Cerebellar cortex (tissue), 1 donor: Measurements from ENCODE around the gene MAP1S.
A peak's percentile ranks its signal among the peaks of the same experiment; 100 is the strongest.

Experiments used
- DNase-seq: peaks from one replicate; pipeline ENCODE4 v3.0.0-alpha.2; 2015; ENCODE audit warnings: low spot score

The MAP1S gene

DNA sequence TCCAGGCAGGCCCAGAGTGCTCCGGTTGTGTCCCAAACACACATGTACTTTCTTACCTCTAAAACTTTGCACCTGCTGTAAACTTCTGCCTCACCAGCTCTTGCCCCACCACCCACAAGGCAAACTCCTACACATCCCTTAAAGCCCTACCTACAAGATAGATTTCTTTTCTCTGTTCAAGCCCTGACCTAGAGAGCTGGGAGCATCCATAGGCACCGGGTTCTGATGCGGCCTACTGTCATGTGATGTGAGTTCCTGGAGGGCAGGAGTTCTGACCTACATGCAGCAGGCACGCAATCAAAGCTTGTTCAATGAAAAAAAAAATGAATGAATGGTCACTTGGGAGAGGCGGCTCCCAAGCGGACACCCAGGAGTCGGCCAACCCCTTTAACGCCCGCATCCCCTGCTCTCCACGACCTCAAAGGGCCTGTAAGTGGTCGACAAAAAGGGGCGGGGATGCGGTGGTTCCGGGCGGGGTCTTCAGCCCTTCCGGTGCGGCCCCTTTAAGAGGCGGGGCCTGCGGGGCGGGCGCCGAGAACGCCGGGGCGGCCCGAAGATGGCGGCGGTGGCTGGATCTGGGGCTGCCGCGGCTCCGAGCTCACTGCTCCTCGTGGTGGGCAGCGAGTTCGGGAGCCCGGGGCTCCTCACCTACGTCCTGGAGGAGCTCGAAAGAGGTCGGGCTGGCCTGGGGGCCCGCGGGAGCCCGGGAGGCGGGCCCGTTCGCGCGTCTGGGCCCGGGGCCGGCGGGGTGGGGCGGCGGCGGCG lies at the start of gene MAP1S:
TSS of gene MAP1S (plus strand) at position 534 of the 765 bp plus-strand sequence. CDS start at position 557, 23 bp downstream.
- DNase-seq, result peak; percentile 62

DNA sequence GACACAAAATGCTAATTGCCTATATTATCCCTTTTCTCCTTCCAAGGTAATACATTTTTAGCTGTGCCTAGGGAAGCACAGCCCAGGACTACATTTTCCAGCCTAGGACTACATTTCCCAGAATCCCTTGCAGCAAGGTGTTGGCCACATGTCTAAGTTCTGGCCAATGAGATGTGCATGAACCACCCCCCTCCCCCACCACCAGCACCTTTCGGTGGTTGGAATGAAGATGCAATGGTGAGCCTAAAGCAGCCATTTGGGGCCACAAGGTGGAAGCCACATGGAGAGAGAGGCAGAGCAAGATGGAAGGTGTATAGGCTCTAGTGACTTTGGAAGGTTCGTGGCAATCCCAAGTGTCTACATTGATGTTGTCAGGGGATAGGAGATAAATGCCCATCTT lies 47.4 kb upstream of the MAP1S start:
- peak; percentile 78 for DNase-seq

DNA sequence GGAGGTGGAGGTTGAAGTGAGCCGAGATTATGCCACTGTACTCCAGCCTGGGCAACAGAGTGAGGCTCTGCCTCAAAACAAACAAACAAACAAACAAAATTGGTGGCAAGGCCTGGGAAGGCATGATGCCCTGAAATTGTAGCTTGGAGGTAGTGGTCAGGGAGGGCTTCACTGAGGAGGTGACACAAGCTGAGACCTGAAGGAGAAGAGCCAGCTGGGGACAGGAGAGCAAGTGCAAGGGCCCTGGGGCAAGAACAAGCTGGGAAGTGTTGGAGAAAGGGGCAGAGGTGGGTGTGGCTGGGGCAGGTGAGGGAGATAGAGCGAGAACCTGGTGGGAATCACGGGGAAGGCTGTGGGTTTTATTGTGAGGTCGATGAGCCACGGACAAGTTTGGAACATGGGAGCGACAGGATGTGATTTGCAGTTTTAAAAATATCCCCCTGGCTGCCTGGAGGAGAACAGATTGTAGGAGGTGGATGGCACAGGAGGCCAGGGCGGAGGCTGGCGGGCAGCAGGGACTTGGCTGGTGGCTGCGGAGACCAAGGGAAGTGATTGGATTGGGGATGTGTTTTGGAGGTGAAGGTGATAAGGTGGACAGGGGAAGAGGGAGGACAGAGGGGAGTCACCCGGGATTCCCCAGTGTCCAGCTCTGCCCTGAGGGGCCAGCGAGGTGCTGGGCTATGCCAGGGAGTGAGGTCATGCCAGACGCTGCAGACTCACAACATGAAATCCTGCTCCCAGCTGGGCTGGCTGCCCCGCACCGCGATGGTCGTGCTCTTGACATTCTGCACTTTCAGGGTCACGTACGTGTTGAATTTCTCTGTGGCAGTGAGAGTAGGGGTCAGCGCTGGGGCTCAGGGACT lies 45.1 kb upstream of the MAP1S start:
- DNase-seq, result peak; percentile 87

- DNase-seq, result no peak
Observed at GRCh38 chr19:17676295-17676694, 43.0 kb upstream of the MAP1S start.

- DNase-seq, result peak; percentile 35
Observed at GRCh38 chr19:17677002-17677401, 42.3 kb upstream of the MAP1S start.

DNA sequence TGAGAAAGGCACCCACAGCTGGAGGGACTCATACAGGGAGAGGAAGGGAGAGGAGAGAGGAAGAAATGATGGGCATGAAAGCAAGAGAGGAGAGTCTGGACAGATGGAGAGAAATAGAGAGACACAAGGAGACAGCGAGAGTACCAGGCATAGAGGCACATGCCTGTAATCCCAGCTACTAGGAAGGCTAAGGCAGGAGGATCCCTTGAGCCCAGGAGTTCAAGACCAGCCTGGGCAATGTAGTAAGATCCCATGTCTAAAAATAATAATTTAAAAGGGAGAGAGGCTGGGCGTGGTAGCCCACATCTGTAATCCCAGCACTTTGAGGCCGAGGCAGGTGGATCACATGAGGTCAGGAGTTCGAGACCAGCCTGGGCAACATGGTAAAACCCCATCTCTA lies 40.4 kb upstream of the MAP1S start:
- no peak for DNase-seq

- DNase-seq, result peak; percentile 19
Observed at GRCh38 chr19:17679526-17680229, 39.6 kb upstream of the MAP1S start.

DNA sequence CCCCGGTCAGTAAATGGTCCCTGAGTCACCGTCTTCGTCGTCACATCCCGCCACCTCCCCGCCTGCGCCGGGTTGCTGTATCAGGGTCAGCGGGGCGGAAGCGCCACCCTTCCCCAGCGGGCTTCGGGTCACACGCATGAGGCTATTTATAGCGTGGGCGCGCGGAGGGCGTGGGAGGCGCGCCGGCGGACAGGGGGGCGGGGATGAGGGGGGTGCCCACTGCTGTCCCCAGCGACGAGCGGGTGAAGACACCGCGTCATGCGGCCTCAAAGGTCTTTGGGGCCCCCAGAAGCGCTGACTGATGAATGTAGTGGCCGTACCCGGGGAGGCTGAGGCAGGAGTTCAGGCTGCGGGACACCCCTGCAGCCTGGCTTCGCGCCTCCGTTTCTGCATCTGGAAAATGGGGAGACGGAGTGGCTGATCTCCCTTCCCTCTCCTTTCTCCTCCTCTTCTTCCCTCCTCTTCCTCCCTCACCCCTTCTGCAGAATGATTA lies 39.0 kb upstream of the MAP1S start:
- DNase-seq, result peak; percentile 77

DNA sequence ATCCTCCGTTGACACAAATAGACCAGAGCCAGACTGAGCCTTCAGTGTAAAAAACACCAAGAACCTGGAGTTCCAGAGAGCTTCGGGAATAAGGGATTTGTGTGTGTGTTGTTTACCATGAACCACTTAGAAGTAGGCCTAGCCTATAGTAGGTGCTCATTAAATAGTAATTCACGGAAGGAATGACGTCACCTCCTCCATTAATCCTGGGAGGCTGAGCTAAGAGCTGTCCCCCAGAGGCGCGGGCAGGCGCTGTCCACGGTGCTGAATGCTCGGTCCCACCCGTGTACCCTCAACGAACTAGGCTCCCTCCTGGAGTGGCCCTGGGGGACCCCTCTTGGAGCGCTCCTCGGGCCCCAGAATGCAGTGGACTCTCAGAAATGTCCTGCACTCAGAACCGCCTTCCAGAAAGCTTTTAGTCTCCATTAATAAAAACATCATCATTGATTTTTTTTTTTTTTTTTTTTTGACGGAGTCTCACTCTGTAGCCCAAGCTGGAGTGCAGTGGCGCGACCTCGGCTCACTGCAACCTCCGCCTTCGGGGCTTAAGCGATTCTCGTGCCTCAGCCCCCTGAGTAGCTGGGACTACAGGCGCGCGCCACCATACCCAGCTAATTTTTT lies 37.7 kb upstream of the MAP1S start:
- no peak for DNase-seq

DNA sequence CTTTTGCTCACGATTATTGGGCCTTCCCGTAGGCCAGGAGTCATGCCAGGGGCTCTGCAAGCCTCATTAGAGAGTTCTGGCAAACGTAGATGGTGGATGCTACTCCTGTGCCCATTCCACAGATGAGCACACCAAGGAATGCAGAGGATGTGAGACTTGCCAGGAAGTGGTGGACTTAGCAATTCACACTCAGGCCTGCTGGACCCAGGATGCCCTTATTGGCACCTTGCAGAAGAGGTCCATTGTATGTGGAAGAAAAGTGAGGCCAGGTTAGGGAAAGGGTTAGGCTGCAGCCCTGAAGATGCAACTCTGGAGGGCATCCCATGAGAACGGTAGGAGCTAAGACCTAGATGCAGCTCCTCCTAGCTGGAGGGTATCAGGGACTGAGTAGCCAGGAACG lies 37.0 kb upstream of the MAP1S start:
- no peak for DNase-seq

DNA sequence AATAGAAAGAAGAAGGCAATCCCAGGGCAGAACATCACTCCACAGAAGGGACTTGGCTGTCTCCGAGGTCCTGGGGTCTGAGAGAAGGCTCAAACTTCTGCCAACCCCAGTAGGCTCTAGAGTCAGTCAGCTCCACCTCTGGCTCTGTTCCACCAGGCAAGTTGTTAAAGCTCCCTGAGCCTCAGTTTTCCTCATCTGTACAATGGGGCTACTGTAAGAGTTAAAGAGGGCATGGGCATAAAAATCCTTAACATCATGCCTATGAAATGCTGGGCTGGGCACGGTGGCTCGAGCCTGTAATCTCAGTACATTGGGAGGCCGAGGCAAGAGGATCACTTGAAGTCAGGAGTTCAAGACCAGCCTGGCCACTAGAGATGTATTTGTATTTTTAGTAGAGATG lies 36.2 kb upstream of the MAP1S start:
- no peak for DNase-seq

DNA sequence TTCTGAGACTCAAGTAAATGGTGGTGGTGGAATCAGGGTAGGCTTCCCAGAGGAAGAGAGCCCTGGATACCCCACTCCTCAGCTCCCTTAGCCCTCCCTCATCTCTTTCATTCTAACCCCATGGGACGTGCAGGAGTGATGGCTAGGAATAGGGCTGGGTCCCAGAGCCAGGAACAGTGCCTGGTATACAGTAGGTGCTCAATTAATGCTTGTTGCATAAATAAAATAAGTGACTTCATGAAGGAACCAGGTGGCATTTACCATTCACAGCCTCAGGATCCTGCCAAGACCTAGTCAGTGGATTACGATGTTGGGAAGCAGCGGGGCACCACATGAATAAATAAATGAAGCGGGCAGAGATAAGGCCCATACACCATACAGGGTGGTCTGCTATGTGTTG lies 35.0 kb upstream of the MAP1S start:
- no peak for DNase-seq

DNA sequence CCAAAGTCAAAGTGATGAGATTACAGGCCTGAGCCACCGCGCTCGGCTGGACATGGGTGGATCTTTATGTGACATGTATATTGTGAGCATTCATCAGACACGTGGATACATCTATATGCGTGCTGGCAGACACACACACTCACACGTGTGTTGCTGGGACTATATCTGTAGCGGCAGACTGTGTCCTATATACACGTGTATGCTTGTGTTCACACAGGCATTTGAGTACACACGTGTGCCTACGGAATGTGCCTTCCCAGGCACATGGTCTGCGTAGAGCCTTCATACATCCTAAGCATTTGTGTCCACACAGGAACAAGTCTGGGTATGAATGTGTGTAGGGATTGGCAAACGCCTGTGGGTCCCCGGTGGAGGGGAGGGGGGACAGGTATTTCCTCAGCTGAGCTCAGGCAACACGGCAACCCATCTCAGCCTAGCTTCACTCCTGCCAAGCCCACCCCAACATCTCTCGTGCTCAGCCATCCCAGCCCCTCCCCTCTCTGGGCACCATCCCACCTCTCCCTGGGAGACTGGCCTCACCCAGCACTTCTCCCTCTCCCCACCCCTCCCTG lies 33.7 kb upstream of the MAP1S start:
- peak; percentile 25 for DNase-seq

DNA sequence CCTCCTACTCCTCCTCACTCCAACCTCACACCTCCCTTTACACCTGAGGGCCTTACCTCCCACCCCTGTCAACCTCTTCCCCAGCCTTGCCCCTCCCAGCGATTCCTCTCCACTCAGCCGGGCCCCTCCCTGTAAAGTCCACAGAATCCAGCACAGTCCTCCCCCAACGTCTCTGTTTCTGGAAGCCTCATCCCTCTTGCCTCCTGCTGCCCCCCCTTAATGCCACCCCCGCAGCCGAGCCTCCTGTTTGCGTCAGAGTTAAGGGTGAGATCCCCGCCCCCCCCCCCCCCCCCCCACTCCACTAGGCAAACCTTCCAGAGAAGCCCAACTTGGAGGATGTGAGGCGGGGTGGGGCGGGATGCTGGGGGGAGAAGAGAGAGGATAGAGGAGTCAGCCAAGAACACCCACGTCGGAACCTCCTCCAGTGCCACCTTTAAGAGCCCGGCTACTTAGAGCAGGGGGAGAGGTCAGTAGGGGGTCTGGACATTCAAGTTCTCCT lies 33.2 kb upstream of the MAP1S start:
- no peak for DNase-seq

DNA sequence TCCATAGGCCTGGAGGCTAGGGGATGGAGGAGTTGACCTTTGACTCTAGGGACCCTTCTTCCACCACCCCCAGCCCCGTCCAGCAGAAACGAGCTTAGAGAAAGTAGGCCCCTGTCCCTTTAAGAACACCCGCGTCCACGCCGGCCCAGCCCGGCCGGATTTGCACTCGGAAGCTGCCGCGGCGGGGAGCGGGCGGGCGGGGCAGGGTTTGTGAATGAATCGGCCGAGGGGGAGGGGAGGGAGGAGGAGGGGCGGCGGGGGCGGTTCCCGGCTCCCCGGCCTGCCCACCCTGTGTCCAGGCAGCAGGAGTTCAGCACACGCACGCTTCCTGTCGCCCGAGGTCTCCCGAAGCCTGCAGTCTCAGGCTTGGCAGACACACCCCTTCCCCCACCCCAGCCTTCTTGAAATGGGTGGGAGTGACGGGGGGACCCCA lies 32.7 kb upstream of the MAP1S start:
- peak; percentile 76 for DNase-seq

GRCh38 chr19:17687141-17687856 lies 32.0 kb upstream of the MAP1S start:
- DNase-seq, result peak; percentile 59

DNA sequence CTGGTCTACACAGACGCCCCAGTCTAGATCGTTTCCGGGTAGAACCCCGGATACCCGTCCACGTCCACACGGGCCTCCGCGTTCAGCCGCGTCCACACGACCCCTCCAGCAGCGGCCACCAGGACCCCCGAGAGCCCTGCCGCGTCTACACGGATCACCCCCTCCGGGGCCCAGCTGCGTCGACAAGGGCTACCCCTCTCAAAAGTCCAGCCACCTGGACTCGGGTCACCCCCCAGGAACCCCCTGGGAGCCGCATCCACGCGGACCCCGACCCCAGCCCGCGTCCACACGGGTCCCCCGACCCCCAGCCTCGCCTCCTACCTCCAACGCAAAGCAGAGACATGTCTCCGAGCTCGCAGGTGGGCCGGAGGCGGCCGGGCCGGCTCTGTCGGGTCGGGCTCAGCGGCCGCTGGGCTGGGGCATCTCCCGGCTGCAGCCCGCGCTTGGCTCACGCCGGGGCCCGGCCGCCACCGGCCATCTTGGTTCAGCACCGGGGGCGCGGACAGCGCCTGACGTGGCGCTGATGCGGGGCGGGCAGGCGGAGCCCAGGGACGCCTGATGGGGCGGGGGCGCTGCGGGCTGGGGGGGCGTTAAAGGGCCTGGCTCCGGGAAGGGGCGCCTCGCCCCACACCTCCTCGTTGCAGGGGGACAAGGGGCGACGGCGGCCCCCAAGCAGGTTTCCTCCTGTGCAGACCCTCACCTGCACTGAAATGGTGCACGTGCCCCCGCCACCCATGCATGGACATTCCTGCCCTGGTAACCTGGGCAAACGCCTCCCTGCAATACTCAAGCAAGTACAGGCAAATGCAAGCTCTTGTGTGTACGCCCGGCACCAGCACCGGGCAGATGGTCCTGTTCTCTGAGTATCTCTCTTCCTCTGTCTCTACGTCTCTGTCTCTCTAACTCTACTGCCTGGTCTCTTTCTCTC lies 31.2 kb upstream of the MAP1S start, which contains the start of gene UNC13A:
TSS of gene UNC13A (minus strand) at position 498 of the 928 bp plus-strand sequence. CDS start at position 343, 155 bp downstream.
- DNase-seq, result peak; percentile 79

DNA sequence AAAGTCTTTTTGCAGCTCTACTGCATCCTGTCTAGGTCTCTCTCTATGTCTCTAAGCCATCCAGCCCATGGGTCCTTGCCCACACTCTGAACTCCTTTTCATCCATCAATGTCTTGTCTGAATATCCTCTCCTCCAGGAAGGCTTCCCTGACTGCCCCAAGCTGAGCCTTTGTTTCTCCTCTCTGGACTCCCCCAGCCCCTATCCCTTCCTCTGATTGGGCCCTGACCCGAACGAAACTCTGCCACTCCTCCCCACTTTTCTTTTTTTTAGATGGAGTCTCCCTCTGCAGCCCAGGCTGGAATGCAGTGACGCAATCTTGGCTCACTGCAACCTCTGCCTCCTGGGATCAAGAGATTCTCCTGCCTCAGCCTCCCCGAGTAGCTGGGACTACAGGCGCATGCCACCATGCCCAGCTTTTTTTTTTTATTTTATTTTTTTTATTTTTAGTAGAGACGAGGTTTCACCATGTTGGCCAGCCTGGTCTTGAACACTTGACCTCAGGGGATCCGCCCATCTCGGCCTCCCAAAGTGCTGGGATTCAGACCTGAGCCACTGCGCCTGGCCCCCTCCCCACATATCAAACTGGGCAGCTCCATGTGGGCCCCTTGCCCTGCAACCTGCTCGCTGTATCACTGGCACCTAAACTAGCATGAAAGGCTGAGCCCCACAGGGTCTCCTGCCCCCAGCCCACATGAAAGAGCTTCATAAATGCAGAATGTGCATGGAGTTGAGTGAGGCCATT lies 30.3 kb upstream of the MAP1S start:
- no peak for DNase-seq

DNA sequence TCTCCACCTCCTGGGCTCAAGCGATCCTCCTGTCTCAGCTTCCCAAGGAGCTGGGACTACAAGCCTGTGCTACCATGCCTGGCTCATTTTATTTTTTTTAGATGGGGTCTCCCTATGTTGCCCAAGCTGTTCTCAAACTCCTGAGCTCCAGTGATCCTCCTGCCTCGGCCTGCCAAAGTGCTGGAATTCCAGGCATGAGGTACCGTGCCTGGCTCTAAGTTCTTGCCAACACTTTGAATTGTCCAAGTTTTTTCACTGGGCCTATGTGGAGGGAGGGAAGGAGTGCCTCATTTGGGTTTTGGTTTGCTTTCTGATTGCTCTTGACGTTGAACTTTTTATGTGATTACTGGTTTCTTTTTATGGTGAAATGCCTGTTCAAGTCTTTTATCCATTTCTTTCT lies 26.7 kb upstream of the MAP1S start:
- no peak for DNase-seq
